Inferior parietal cortex (tissue), 1 donor: ENCODE data around the gene HEMGN.
"Not testable (repeated sequence)": the region's sequence is repeated elsewhere in the genome, so short reads cannot be mapped to it uniquely, and the experiment has no call there.

Experiments
- DNase-seq: peaks from one replicate; pipeline ENCODE4 v3.0.0-alpha.2; 2016; ENCODE audit errors: extremely low spot score

Gene HEMGN

GRCh38 chr9:97963232-97963631 lies 25.3 kb upstream of the HEMGN start:
- no peak for DNase-seq

- no peak for DNase-seq
These were observed 24.6 kb upstream of the HEMGN start for GRCh38 chr9:97962575-97962974.

- no peak for DNase-seq
These were observed 24.2 kb upstream of the HEMGN start for GRCh38 chr9:97962136-97962535.

- no peak for DNase-seq
These were observed 23.4 kb upstream of the HEMGN start for GRCh38 chr9:97961361-97961760.

- DNase-seq = peak; percentile 35
These were observed 22.8 kb upstream of the HEMGN start for GRCh38 chr9:97960678-97961328.

GRCh38 chr9:97959585-97959984 lies 21.6 kb upstream of the HEMGN start:
- DNase-seq = no peak

GRCh38 chr9:97958812-97959511 lies 21.0 kb upstream of the HEMGN start:
- DNase-seq = no peak

GRCh38 chr9:97956331-97956730 lies 18.4 kb upstream of the HEMGN start:
- DNase-seq = no peak

- no peak for DNase-seq
These were observed 16.6 kb upstream of the HEMGN start for GRCh38 chr9:97954550-97954989.

GRCh38 chr9:97950873-97951272 lies 12.9 kb upstream of the HEMGN start:
- DNase-seq = not testable (repeated sequence)

- DNase-seq = not testable (repeated sequence)
These were observed 9.1 kb upstream of the HEMGN start for GRCh38 chr9:97947094-97947493.

- not testable (repeated sequence) for DNase-seq
These were observed 7.5 kb upstream of the HEMGN start for GRCh38 chr9:97945470-97945869.

- DNase-seq = no peak
These were observed 6.6 kb upstream of the HEMGN start for GRCh38 chr9:97944612-97945011.

- no peak for DNase-seq
These were observed 5.4 kb upstream of the HEMGN start for GRCh38 chr9:97943308-97943855.

- DNase-seq = no peak
These were observed 3.4 kb upstream of the HEMGN start for GRCh38 chr9:97941323-97941722.

- no peak for DNase-seq
These were observed 2.8 kb upstream of the HEMGN start for GRCh38 chr9:97940741-97941140.

GRCh38 chr9:97940233-97940632 lies 2.3 kb upstream of the HEMGN start:
- no peak for DNase-seq

- no peak for DNase-seq
These were observed 974 bp downstream of the HEMGN start for GRCh38 chr9:97936998-97937397.

GRCh38 chr9:97935276-97935675 lies 2.7 kb downstream of the HEMGN start:
- no peak for DNase-seq

GRCh38 chr9:97934321-97935115 lies 3.5 kb downstream of the HEMGN start:
- DNase-seq = no peak

- DNase-seq = no peak
These were observed 4.5 kb downstream of the HEMGN start for GRCh38 chr9:97933297-97933998.

- DNase-seq = no peak
These were observed 7.0 kb downstream of the HEMGN start for GRCh38 chr9:97930972-97931371.
